ENCODE measurements around the gene PCNT.

The PCNT gene

GRCh38 chr21:46465651-46466050 lies 141.7 kb downstream of the PCNT start:
- no peaks in the 10 kb centered on the region for H3K27me3 ChIP-seq (ENCODE audit: low read length)
- no peak overlapping the region for H2AFZ ChIP-seq (ENCODE audit: low read depth, low read length, severe bottlenecking)
- peaks cover 7% of the 10 kb centered on the region; the same call in 1 of the 2 replicates for H3F3A ChIP-seq (ENCODE audit: insufficient read depth)
- H3K36me3 ChIP-seq (ENCODE audit: low read length): no peaks in the 10 kb centered on the region; the same call in 1 of the 2 replicates
- no peaks in the 10 kb centered on the region for H3K9me3 ChIP-seq (ENCODE audit: insufficient read depth, low read length)
- no peaks in the 10 kb centered on the region for H4K20me1 ChIP-seq (ENCODE audit: low read depth, low read length)
- H3K4me3 ChIP-seq (ENCODE audit: insufficient read depth, low read length, poor library complexity, severe bottlenecking): no peak overlapping the region
- H3K27ac ChIP-seq (ENCODE audit: low read depth, low read length): no peak overlapping the region
- H3K79me2 ChIP-seq (ENCODE audit: insufficient read depth, low read length): peaks cover 22% of the 10 kb centered on the region
- TF ChIP-seq EZH2phosphoT487 (conservative IDR thresholded peaks at IDR 0.05; ENCODE audit: low read length) (no peak), CTCF (IDR thresholded peaks at IDR 0.05; ENCODE audit: insufficient read depth, low read length, poor library complexity, severe bottlenecking) (no peak)
- no peak overlapping the region for H3K9ac ChIP-seq (ENCODE audit: low read length)
- H3K9me2 ChIP-seq (replicated peaks; ENCODE audit: insufficient read depth, low read length): no peaks in the 10 kb centered on the region
- no peak overlapping the region for H3K4me2 ChIP-seq (ENCODE audit: low read depth, low read length, poor library complexity, severe bottlenecking)

DNA sequence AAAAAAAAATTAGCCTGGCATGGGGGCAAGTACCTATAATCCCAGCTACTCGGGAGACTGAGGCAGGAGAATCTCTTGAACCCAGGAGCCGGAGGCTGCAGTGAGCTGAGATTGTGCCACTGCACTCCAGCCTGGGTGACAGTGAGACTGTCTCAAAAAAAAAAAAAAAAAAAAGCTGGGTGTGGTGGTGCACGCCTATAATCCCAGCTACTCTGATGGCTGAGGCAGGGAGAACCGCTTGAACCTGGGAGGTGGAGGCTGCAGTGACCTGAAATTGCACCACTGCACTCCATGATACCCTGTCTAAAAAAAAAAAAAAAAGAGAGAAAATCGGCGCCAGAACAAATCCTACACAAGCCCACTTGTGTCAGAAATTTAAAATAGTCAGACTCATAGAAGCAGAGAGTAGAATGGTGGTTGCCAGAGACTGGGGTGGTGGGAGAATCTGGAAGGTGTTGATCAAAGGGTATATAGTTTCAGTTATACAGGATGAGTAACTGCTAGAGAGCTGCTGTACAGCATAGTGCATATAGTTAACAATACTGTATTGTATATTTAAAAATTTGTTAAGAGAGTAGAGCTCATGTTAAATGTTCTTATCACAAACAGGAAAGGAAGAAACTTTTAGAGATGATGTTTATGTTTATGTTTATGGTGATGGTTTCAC lies 144.3 kb downstream of the PCNT start:
- Histone ChIP-seq H2AFZ (ENCODE audit: low read depth, low read length, severe bottlenecking) (no peak overlapping the region), H3K9me3 (ENCODE audit: insufficient read depth, low read length) (no peaks in the 10 kb centered on the region), H3K36me3 (ENCODE audit: low read length) (no peaks in the 10 kb centered on the region; the same call in 1 of the 2 replicates), H3K27me3 (ENCODE audit: low read length) (no peaks in the 10 kb centered on the region), H4K20me1 (ENCODE audit: low read depth, low read length) (no peaks in the 10 kb centered on the region), H3K9me2 (replicated peaks; ENCODE audit: insufficient read depth, low read length) (no peaks in the 10 kb centered on the region), H3K4me2 (ENCODE audit: low read depth, low read length, poor library complexity, severe bottlenecking) (no peak overlapping the region), H3K27ac (ENCODE audit: low read depth, low read length) (no peak overlapping the region), H3K79me2 (ENCODE audit: insufficient read depth, low read length) (peaks cover 9% of the 10 kb centered on the region), H3K4me3 (ENCODE audit: insufficient read depth, low read length, poor library complexity, severe bottlenecking) (no peak overlapping the region), H3F3A (ENCODE audit: insufficient read depth) (0 out of 2 replicates have a peak, but pooled peaks cover 3% of the 10 kb centered on the region), H3K9ac (ENCODE audit: low read length) (no peak overlapping the region)
- no peak for TF ChIP-seq CTCF (IDR thresholded peaks at IDR 0.05; ENCODE audit: insufficient read depth, low read length, poor library complexity, severe bottlenecking)
- TF ChIP-seq EZH2phosphoT487 (conservative IDR thresholded peaks at IDR 0.05; ENCODE audit: low read length): no peak

GRCh38 chr21:46469275-46469674 lies 145.3 kb downstream of the PCNT start:
- H3K4me3 ChIP-seq (ENCODE audit: insufficient read depth, low read length, poor library complexity, severe bottlenecking): no peak overlapping the region
- peaks cover 6% of the 10 kb centered on the region for H3K79me2 ChIP-seq (ENCODE audit: insufficient read depth, low read length)
- H3K4me2 ChIP-seq (ENCODE audit: low read depth, low read length, poor library complexity, severe bottlenecking): no peak overlapping the region
- no peaks in the 10 kb centered on the region for H3K27me3 ChIP-seq (ENCODE audit: low read length)
- H4K20me1 ChIP-seq (ENCODE audit: low read depth, low read length): no peaks in the 10 kb centered on the region
- no peaks in the 10 kb centered on the region for H3K9me2 ChIP-seq (replicated peaks; ENCODE audit: insufficient read depth, low read length)
- H3K9me3 ChIP-seq (ENCODE audit: insufficient read depth, low read length): no peaks in the 10 kb centered on the region
- no peak overlapping the region for H3K27ac ChIP-seq (ENCODE audit: low read depth, low read length)
- no peaks in the 10 kb centered on the region; the same call in 1 of the 2 replicates for H3K36me3 ChIP-seq (ENCODE audit: low read length)
- H2AFZ ChIP-seq (ENCODE audit: low read depth, low read length, severe bottlenecking): no peak overlapping the region
- H3K9ac ChIP-seq (ENCODE audit: low read length): no peak overlapping the region
- TF ChIP-seq EZH2phosphoT487 (conservative IDR thresholded peaks at IDR 0.05; ENCODE audit: low read length) (no peak), CTCF (IDR thresholded peaks at IDR 0.05; ENCODE audit: insufficient read depth, low read length, poor library complexity, severe bottlenecking) (no peak)
- 0 out of 2 replicates have a peak, but pooled peaks cover 3% of the 10 kb centered on the region for H3F3A ChIP-seq (ENCODE audit: insufficient read depth)

All from SU-DHL-6 (cell line).